KMS-11 (cell line): ENCODE data around the gene GPR61.

Source experiments
- H2AFZ ChIP-seq: fragments of 200-600 bp; sonication (generic); 2 replicates; pipeline ENCODE4 v1.6.1; 2016; ENCODE audit warnings: antibody characterized with exemption, mixed run types, low read depth
- H3K27ac ChIP-seq: fragments of 200-600 bp; sonication (generic); 2 replicates; pipeline ENCODE4 v1.6.1; 2016; ENCODE audit warnings: mild to moderate bottlenecking, mixed run types
- H3K27me3 ChIP-seq: fragments of 200-600 bp; sonication (generic); 2 replicates; pipeline ENCODE4 v1.6.1; 2017; ENCODE audit warnings: mild to moderate bottlenecking, low read depth, mixed run types, moderate library complexity; ENCODE audit not compliant: insufficient read depth
- H3K36me3 ChIP-seq: fragments of 200-600 bp; sonication (generic); 2 replicates; pipeline ENCODE4 v1.6.1; 2017; ENCODE audit warnings: mild to moderate bottlenecking, mixed run types; ENCODE audit not compliant: insufficient read depth
- H3K4me1 ChIP-seq: fragments of 200-600 bp; sonication (generic); 2 replicates; pipeline ENCODE4 v1.6.1; 2016; ENCODE audit warnings: mild to moderate bottlenecking, low read depth, mixed run types; ENCODE audit not compliant: poor library complexity, severe bottlenecking
- H3K4me2 ChIP-seq: fragments of 200-600 bp; sonication (generic); 2 replicates; pipeline ENCODE4 v1.7.0; 2016; ENCODE audit warnings: mild to moderate bottlenecking, mixed run types
- H3K4me3 ChIP-seq: fragments of 200-600 bp; sonication (generic); IDR thresholded peaks from 2 replicates; pipeline ENCODE4 v1.6.1; 2017; ENCODE audit warnings: low read depth, low read length, mixed read lengths; ENCODE audit not compliant: insufficient read depth
- H3K79me2 ChIP-seq: fragments of 200-600 bp; sonication (generic); 2 replicates; pipeline ENCODE4 v1.6.1; 2016; ENCODE audit warnings: low read depth, mixed run types; ENCODE audit not compliant: insufficient read depth
- H3K9ac ChIP-seq: fragments of 200-600 bp; sonication (generic); 2 replicates; pipeline ENCODE4 v1.6.1; 2016; ENCODE audit warnings: mild to moderate bottlenecking, mixed run types
- H4K20me1 ChIP-seq: fragments of 200-600 bp; sonication (generic); 2 replicates; pipeline ENCODE4 v1.6.1; 2016; ENCODE audit warnings: mild to moderate bottlenecking, mixed run types; ENCODE audit not compliant: insufficient read depth
- TF ChIP-seq, protein P1 (sequence below): fragments of 200-600 bp; sonication (generic); conservative IDR thresholded peaks from 2 replicates; pipeline ENCODE4 v1.6.1; 2017; ENCODE audit warnings: low read depth, mild to moderate bottlenecking, antibody characterized with exemption, low read length, moderate library complexity, mixed read lengths

The GPR61 gene

DNA sequence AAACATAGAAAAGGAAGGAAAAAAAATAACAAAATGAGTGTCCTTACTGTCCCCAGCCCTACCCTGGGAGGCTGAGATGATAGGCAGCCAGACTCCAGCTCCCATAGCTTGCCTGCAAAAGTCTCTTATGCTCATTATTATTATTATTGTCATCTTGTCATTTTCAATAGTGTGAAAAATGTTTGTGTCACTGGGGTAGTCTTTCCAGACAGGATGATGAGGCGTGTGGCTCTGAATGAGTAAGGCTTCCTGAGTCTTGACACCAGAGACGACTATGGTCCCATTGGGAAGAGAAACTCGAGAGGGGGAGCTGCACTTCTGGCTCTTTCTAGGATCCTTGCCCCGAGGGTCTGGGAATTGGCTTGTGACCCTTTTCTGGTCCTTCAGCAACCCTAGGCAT, 46.9 kb upstream of the GPR61 start:
- no peaks in the 10 kb centered on the region for H4K20me1 ChIP-seq
- H3K9ac ChIP-seq = no peak overlapping the region
- no peak overlapping the region for H3K27ac ChIP-seq
- H3K4me3 ChIP-seq = no peak overlapping the region
- H3K79me2 ChIP-seq = peaks cover 14% of the 10 kb centered on the region; the same call in 1 of the 2 replicates
- H3K4me1 ChIP-seq = peaks cover 18% of the 10 kb centered on the region
- H3K4me2 ChIP-seq = no peak overlapping the region
- H3K36me3 ChIP-seq = no peaks in the 10 kb centered on the region; the same call in 1 of the 2 replicates
- TF ChIP-seq, protein P1, sequence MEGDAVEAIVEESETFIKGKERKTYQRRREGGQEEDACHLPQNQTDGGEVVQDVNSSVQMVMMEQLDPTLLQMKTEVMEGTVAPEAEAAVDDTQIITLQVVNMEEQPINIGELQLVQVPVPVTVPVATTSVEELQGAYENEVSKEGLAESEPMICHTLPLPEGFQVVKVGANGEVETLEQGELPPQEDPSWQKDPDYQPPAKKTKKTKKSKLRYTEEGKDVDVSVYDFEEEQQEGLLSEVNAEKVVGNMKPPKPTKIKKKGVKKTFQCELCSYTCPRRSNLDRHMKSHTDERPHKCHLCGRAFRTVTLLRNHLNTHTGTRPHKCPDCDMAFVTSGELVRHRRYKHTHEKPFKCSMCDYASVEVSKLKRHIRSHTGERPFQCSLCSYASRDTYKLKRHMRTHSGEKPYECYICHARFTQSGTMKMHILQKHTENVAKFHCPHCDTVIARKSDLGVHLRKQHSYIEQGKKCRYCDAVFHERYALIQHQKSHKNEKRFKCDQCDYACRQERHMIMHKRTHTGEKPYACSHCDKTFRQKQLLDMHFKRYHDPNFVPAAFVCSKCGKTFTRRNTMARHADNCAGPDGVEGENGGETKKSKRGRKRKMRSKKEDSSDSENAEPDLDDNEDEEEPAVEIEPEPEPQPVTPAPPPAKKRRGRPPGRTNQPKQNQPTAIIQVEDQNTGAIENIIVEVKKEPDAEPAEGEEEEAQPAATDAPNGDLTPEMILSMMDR = no peak
- H3K27me3 ChIP-seq = no peaks in the 10 kb centered on the region
- H2AFZ ChIP-seq = no peak overlapping the region

DNA sequence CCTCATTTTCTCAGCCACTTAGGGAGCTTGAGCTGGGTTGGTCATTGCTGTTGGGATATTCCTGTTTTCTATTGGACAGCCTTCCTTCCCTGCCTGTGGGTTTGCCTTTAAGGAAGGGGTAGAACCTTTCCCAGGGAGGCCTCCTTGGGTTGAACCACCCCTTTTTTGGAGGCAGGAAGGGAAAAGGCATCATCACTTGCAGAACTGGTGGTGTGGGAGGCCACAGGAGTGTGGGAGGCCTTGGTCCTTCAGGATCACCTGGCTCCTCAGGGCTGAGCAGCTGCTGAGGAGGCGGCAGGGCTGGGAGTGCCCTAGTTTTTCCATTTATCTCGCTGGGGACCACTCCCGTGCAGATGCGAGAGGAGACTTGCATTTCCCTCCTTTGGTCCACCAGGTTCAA, 46.4 kb upstream of the GPR61 start:
- Histone ChIP-seq H3K79me2 (peaks cover 14% of the 10 kb centered on the region; the same call in 1 of the 2 replicates), H3K27me3 (no peaks in the 10 kb centered on the region), H3K4me3 (no peak overlapping the region), H4K20me1 (no peaks in the 10 kb centered on the region), H3K36me3 (no peaks in the 10 kb centered on the region; the same call in 1 of the 2 replicates), H3K4me2 (peak overlapping the region; percentile 61), H3K4me1 (peaks cover 18% of the 10 kb centered on the region), H2AFZ (peak overlapping the region; percentile 75), H3K9ac (no peak overlapping the region), H3K27ac (no peak overlapping the region)
- TF ChIP-seq, protein P1 = no peak

DNA sequence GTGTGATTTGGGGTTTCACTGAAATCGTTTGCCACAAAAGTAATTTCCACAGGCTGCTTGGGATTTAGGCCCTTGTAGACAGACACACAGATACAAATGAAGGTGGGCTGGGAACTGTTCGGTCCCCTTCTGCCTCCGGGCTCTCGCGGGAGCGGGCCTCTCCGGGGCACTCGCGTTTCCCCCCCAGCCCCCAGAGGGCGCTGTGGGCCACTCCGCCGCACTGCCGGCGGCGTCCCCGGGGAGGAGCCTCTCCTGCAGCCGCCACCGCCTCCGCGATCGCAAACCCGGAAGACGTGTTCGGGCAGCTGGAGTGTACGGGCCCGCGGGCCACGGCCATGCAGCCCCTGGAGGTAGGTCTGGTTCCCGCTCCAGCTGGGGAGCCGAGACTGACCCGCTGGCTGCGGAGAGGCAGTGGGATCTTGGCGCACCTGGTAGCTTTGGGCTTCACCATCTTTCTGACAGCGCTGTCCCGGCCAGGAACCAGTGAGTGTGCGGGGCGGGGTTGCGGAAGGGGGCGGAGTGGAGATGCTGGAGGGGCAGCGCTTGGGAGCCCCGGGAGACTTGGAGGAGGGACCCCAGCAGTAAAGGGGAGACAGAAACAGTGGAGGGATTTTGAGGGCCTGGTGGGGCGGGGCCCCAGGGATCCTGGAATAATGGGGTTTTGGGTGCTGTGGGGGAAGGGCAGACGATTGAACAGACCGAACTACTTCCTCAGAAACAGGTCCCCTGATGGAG, 45.7 kb upstream of the GPR61 start, which contains the start of gene CYB561D1:
Gene CYB561D1 (plus strand): TSS at position 290 of the 735 bp plus-strand sequence. CDS start 46 bp downstream, at position 336.
- H3K27ac ChIP-seq = no peak within 1 kb of the TSS
- H3K4me1 ChIP-seq = peaks cover 18% of the 10 kb centered on the region
- TF ChIP-seq, protein P1 = peak; percentile 98
- no peaks in the 10 kb centered on the region for H4K20me1 ChIP-seq
- peak within 1 kb of the TSS; percentile 43; the same call in 1 of the 2 replicates for H3K9ac ChIP-seq
- peaks cover 14% of the 10 kb centered on the region; the same call in 1 of the 2 replicates for H3K79me2 ChIP-seq
- H3K4me3 ChIP-seq = peak within 1 kb of the TSS; percentile 99
- H3K27me3 ChIP-seq = no peaks in the 10 kb centered on the region
- H3K4me2 ChIP-seq = peak within 1 kb of the TSS; percentile 61
- H3K36me3 ChIP-seq = no peaks in the 10 kb centered on the region; the same call in 1 of the 2 replicates
- peak within 1 kb of the TSS; percentile 75 for H2AFZ ChIP-seq

DNA sequence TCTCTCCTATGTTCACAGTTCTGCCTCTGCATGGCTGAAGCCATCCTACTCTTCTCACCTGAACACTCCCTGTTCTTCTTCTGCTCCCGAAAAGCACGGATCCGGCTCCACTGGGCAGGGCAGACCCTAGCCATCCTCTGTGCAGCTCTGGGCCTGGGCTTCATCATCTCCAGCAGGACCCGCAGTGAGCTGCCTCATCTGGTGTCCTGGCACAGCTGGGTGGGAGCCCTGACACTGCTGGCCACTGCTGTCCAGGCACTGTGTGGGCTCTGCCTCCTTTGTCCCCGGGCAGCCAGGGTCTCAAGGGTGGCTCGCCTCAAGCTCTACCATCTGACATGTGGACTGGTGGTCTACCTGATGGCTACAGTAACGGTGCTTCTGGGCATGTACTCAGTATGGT, 43.9 kb upstream of the GPR61 start:
- no peaks in the 10 kb centered on the region; the same call in 1 of the 2 replicates for H3K36me3 ChIP-seq
- no peak overlapping the region for H3K9ac ChIP-seq
- H3K4me3 ChIP-seq = no peak overlapping the region
- H3K27ac ChIP-seq = no peak overlapping the region
- H4K20me1 ChIP-seq = no peaks in the 10 kb centered on the region
- peaks cover 14% of the 10 kb centered on the region; the same call in 1 of the 2 replicates for H3K79me2 ChIP-seq
- H3K4me1 ChIP-seq = peaks cover 18% of the 10 kb centered on the region
- H2AFZ ChIP-seq = no peak overlapping the region
- no peak overlapping the region; the same call in 1 of the 2 replicates for H3K4me2 ChIP-seq
- TF ChIP-seq, protein P1 = no peak
- H3K27me3 ChIP-seq = no peaks in the 10 kb centered on the region
